ENCODE results near the gene DAB1.

- no peak for TF ChIP-seq CTCF (IDR thresholded peaks at IDR 0.05)
- no peak for TF ChIP-seq POLR2A (IDR thresholded peaks at IDR 0.05)
Measured at GRCh38 chr1:57341721-57342120, 82.1 kb downstream of the DAB1 start.

Measured in right lobe of liver (tissue), 4 donors.